Endothelial cell of umbilical vein (primary cell): ENCODE data around the gene MAFB. TPM values are rescaled to one million over a fixed set of nuclear protein-coding genes. Genes with fewer than 3 reads are reported as not detected.

Source experiments
- BruUV-seq: library from RNA; stranded (reverse); fragments of 400-500 nt; replicated peaks from 2 replicates; lab custom pipeline; 2021; lab: Mats Ljungman, UMichigan
- CTCF ChIA-PET: fragments of 300-600, 350-600 bp; sonication (Branson Sonifier 250); formaldehyde crosslinking; loops from one replicate; lab custom pipeline; 2021; ENCODE audit warnings: antibody characterized with exemption, inconsistent platforms; lab: Charles Lee
- POLR2A ChIA-PET: fragments of 300-600, 350-600 bp; sonication (Branson Sonifier 250); formaldehyde crosslinking; loops from one replicate; lab custom pipeline; 2021; ENCODE audit warnings: antibody characterized with exemption, inconsistent platforms; lab: Charles Lee
- DNase-seq: peaks from one replicate; pipeline ENCODE4 v3.0.0-alpha.2; 2011; ENCODE audit warnings: low read depth, low spot score
- FAIRE-seq: peaks from 2 replicates; lab custom pipeline; 2011; peaks lifted over from hg19 to GRCh38; lab: Jason Lieb, UNC
- H2AFZ ChIP-seq: 2 replicates; pipeline ENCODE4 v1.6.0; 2012; ENCODE audit warnings: low read depth, low read length, control low read depth, inconsistent platforms
- H3K27ac ChIP-seq: 2 replicates; pipeline ENCODE4 v1.5.1; 2011; ENCODE audit warnings: low read depth, mild to moderate bottlenecking, control low read depth, low read length, moderate library complexity; ENCODE audit not compliant: insufficient read depth
- H3K27me3 ChIP-seq, 2 experiments: 2 replicates each; pipeline versions ENCODE4 v1.6.0 to v1.6.1; 2011; ENCODE audit warnings: low read length in 2 of 2, mixed read lengths in 1 of 2; ENCODE audit not compliant: control insufficient read depth in 2 of 2, insufficient read depth in 2 of 2
- H3K36me3 ChIP-seq, 2 experiments: 2 replicates in 1 of 2; 3 replicates in 1 of 2; pipeline ENCODE4 v1.5.1; 2011; ENCODE audit warnings: low read length in 2 of 2, mild to moderate bottlenecking in 1 of 2, moderate library complexity in 1 of 2; ENCODE audit not compliant: control insufficient read depth in 2 of 2, insufficient read depth in 2 of 2; ENCODE audit errors: extremely low read depth in 1 of 2
- H3K4me1 ChIP-seq: 3 replicates; pipeline ENCODE4 v1.5.1; 2011; ENCODE audit warnings: mild to moderate bottlenecking, low read length; ENCODE audit not compliant: control insufficient read depth, insufficient read depth; ENCODE audit errors: extremely low read depth
- H3K4me2 ChIP-seq: 2 replicates; pipeline ENCODE4 v1.6.1; 2011; ENCODE audit warnings: low read length, control low read depth, mixed read lengths; ENCODE audit not compliant: insufficient read depth
- H3K4me3 ChIP-seq, 3 experiments: fragments of 200-600 bp in 1 of 3; sonication (generic), shearing (Covaris generic) in 1 of 3; replicated peaks in 1 of 3; 2 replicates each; pipeline ENCODE4 v1.5.1; 2011 to 2016; ENCODE audit warnings: control low read depth in 3 of 3, low read length in 3 of 3, mild to moderate bottlenecking in 2 of 3, inconsistent platforms in 1 of 3, low read depth in 1 of 3, moderate library complexity in 1 of 3; ENCODE audit not compliant: insufficient read depth in 1 of 3
- H3K79me2 ChIP-seq: 2 replicates; pipeline ENCODE4 v1.6.0; 2012; ENCODE audit warnings: low read length, inconsistent platforms; ENCODE audit not compliant: control insufficient read depth, insufficient read depth
- H3K9ac ChIP-seq: replicated peaks from 2 replicates; pipeline ENCODE3; 2011; ENCODE audit warnings: low read length, control low read depth; ENCODE audit not compliant: insufficient read depth; ENCODE audit errors: extremely low read depth
- H3K9me1 ChIP-seq: replicated peaks from 3 replicates; pipeline ENCODE4 v1.6.0; 2011; ENCODE audit warnings: mild to moderate bottlenecking, low read length; ENCODE audit not compliant: control insufficient read depth, insufficient read depth; ENCODE audit errors: extremely low read depth
- H3K9me3 ChIP-seq: replicated peaks from 2 replicates; pipeline ENCODE4 v1.5.1; 2012; ENCODE audit warnings: low read length, inconsistent platforms; ENCODE audit not compliant: control insufficient read depth, insufficient read depth
- H4K20me1 ChIP-seq: replicated peaks from 2 replicates; pipeline ENCODE3; 2011; ENCODE audit warnings: mild to moderate bottlenecking, low read length; ENCODE audit not compliant: control insufficient read depth, insufficient read depth; ENCODE audit errors: extremely low read depth
- EZH2 ChIP-seq: IDR thresholded peaks from 2 replicates; pipeline ENCODE4 v1.6.1; 2012; ENCODE audit warnings: borderline replicate concordance, low read depth, mild to moderate bottlenecking, moderate library complexity, low read length, inconsistent platforms; ENCODE audit not compliant: severe bottlenecking
- FOS ChIP-seq: IDR thresholded peaks from 2 replicates; pipeline ENCODE4 v1.6.1; 2011; ENCODE audit warnings: mild to moderate bottlenecking, low read length, moderate library complexity, borderline replicate concordance; ENCODE audit not compliant: insufficient read depth
- GATA2 ChIP-seq: IDR thresholded peaks from 2 replicates; pipeline ENCODE4 v1.7.0; 2011; ENCODE audit warnings: low read depth, mild to moderate bottlenecking, moderate library complexity, mixed read lengths, low read length; ENCODE audit not compliant: insufficient read length, insufficient read depth
- JUN ChIP-seq: IDR thresholded peaks from 2 replicates; pipeline ENCODE4 v1.6.1; 2011; ENCODE audit warnings: borderline replicate concordance, low read depth; ENCODE audit not compliant: insufficient read length, insufficient read depth
- MYC ChIP-seq: IDR thresholded peaks from one replicate; pipeline ENCODE4 v1.6.1; 2011; ENCODE audit warnings: mild to moderate bottlenecking, low read depth, low read length
- POLR2A ChIP-seq: IDR thresholded peaks from 2 replicates; pipeline ENCODE4 v1.6.1; 2012; ENCODE audit warnings: low read depth, mild to moderate bottlenecking, control low read depth, low read length
- POLR2AphosphoS5 ChIP-seq: IDR thresholded peaks from 2 replicates; pipeline ENCODE4 v1.6.1; 2012; ENCODE audit warnings: low read depth, mild to moderate bottlenecking, control low read depth, low read length, moderate library complexity; ENCODE audit not compliant: insufficient read depth
- dilution Hi-C: fragments of 300-500 bp; cut with MboI; formaldehyde crosslinking; loops from one replicate; pipeline ENCODE4 v1.15.0; 2019; ENCODE audit warnings: low sequenced_read_pairs; ENCODE audit not compliant: extremely low pct_ligation_motif_present
- intact Hi-C: fragments of 100-400 bp; cut with micrococcal nuclease; formaldehyde crosslinking; loops from one replicate; pipeline ENCODE4 v1.10.0; 2022
- polyA plus RNA-seq, 4 experiments: library from polyadenylated mRNA; depleted of rRNA in 3 of 4; stranded (reverse) in 3 of 4; unstranded in 1 of 4; fragments of >200 nt; gene quantifications; 2 replicates each; pipeline versions ENCODE4 v1.2.1 to v1.2.3, GENCODE V29; 2011 to 2012; ENCODE audit warnings: missing spikeins in 1 of 4
- total RNA-seq: library from RNA; stranded (reverse); gene quantifications from 2 replicates; pipeline ENCODE4 v1.2.3, GENCODE V29; 2021
- TF ChIP-seq, protein P1 (sequence below): IDR thresholded peaks from 2 replicates; pipeline ENCODE4 v1.6.1; 2011; ENCODE audit not compliant: insufficient read depth, insufficient read length
- TF ChIP-seq, protein P2 (sequence below), 2 donors: IDR thresholded peaks; 1 replicate in 1 of 2; 2 replicates in 1 of 2; pipeline ENCODE4 v1.5.1; 2011; ENCODE audit warnings: low read length in 2 of 2, mild to moderate bottlenecking in 2 of 2, moderate library complexity in 2 of 2, control low read depth in 1 of 2, inconsistent platforms in 1 of 2, low read depth in 1 of 2; ENCODE audit not compliant: insufficient read depth in 1 of 2; ENCODE audit errors: extremely low read depth in 1 of 2

MAFB gene
- total and polyA plus RNA-seq, 2 donors (not counting 3 experiments of a cell fraction or from before 2014, with no cell fraction given): 1.8 to 3.4 TPM

DNA sequence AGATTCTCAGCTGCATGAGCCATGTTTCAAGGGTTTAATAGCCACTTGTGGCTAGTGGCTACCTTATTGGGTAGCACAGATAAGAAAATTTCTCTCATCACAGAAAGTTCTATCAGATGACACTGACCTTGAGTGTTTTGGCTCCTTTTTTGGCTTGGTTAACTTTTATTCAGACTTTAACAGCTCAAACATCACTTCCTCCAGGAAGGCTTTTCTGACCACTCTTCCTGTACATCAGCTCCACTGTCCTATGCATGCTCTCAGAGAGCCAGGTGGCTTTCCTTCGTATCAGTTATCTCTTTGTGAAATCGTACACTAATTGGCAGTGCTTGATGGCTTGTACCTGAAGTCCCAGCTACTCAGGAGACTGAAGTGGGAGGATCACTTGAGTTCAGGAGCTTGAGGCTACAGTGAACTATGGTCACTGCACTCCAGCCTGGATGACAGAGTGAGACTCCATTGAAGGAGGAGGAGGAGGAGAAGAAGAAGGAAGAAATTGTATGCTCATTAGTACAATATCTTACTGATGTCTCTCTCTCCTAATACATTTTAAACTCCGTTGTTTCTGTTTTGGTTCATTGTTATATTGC, 10.7 kb downstream of the MAFB start:
- FAIRE-seq (peak; percentile 8), DNase-seq (peak; percentile 16)
- Histone ChIP-seq H3K4me2 (no peak overlapping the region), H3K79me2 (no peaks in the 10 kb centered on the region), H3K4me3 (no peak overlapping the region), H3K9me1 (no peaks in the 10 kb centered on the region), H2AFZ (no peak overlapping the region), H3K9me3 (no peaks in the 10 kb centered on the region), H4K20me1 (no peaks in the 10 kb centered on the region), H3K4me1 (peaks cover 5% of the 10 kb centered on the region), H3K27ac (no peak overlapping the region), H3K9ac (no peak overlapping the region), H3K36me3 (no peaks in the 10 kb centered on the region), H3K27me3 (peaks cover 8% of the 10 kb centered on the region in 2 experiments)
- dilution Hi-C loops: no loop called here
- BruUV-seq: no TSS peak
- ChIA-PET CTCF (interaction anchor here (0.9 to 1.4 kb wide), 3 partner anchors 11 to 63 kb away, joined by 3 to 9 read pairs (median 3); partner anchors contain the start of gene MAFB), POLR2A (interaction anchor here (2.9 kb wide), 1 partner anchor 10 kb away, joined by 12 read pairs; the partner anchor contains the start of gene MAFB)
- intact Hi-C loops: no loop called here
- peak; percentile 45 for TF ChIP-seq GATA2
- no peak for TF ChIP-seq POLR2A

DNA sequence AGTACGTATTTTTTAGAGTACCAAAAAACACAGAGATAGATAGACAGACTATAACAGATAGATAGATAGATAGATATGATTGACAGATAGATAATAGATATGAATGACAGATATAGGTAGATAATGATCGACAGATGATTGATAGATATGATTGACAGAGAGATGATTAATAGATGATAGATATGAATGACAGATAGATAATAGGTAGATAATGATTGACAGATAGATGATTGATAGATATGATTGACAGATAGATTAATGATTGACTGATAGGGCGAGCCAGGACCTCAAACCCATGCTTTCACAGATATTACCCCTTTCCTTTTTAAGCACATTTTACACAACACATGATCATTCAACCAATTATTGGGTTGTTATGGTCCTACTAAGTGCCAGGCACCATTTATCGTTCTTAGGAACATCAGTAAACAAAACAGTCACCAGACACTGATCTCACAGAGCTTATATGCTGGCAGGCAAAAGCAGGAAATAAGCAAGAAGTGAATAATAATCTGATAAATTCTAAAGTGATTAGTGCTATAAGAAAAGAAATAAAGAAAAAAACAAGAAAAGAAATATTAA, 11.6 kb downstream of the MAFB start:
- no peaks in the 10 kb centered on the region for H3K79me2 ChIP-seq
- no TSS peak for BruUV-seq
- H3K9ac ChIP-seq: no peak overlapping the region
- no peak overlapping the region for H3K4me2 ChIP-seq
- no peaks in the 10 kb centered on the region for H3K9me1 ChIP-seq
- peaks cover 5% of the 10 kb centered on the region for H3K4me1 ChIP-seq
- no peak overlapping the region for H3K27ac ChIP-seq
- dilution Hi-C loops: no loop called here
- no peak overlapping the region for H3K4me3 ChIP-seq
- no peaks in the 10 kb centered on the region for H4K20me1 ChIP-seq
- no peak for FAIRE-seq
- intact Hi-C loops: no loop called here
- POLR2A ChIA-PET: interaction anchor here (2.9 kb wide), 1 partner anchor 11 kb away, joined by 12 read pairs; the partner anchor contains the start of gene MAFB
- no peaks in the 10 kb centered on the region for H3K9me3 ChIP-seq
- no peaks in the 10 kb centered on the region for H3K36me3 ChIP-seq
- TF ChIP-seq, protein P1, sequence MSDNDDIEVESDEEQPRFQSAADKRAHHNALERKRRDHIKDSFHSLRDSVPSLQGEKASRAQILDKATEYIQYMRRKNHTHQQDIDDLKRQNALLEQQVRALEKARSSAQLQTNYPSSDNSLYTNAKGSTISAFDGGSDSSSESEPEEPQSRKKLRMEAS: no peak
- TF ChIP-seq FOS: no peak
- no peak for TF ChIP-seq MYC
- TF ChIP-seq GATA2: no peak
- no peak for TF ChIP-seq POLR2AphosphoS5
- TF ChIP-seq, protein P2, sequence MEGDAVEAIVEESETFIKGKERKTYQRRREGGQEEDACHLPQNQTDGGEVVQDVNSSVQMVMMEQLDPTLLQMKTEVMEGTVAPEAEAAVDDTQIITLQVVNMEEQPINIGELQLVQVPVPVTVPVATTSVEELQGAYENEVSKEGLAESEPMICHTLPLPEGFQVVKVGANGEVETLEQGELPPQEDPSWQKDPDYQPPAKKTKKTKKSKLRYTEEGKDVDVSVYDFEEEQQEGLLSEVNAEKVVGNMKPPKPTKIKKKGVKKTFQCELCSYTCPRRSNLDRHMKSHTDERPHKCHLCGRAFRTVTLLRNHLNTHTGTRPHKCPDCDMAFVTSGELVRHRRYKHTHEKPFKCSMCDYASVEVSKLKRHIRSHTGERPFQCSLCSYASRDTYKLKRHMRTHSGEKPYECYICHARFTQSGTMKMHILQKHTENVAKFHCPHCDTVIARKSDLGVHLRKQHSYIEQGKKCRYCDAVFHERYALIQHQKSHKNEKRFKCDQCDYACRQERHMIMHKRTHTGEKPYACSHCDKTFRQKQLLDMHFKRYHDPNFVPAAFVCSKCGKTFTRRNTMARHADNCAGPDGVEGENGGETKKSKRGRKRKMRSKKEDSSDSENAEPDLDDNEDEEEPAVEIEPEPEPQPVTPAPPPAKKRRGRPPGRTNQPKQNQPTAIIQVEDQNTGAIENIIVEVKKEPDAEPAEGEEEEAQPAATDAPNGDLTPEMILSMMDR (IDR thresholded peaks at IDR 0.05; ENCODE audit: extremely low read depth in 1 of 2, insufficient read depth in 1 of 2, low read depth in 1 of 2, low read length in 2 of 2): no peak
- TF ChIP-seq JUN: no peak
- TF ChIP-seq POLR2A: no peak
- no peak for TF ChIP-seq EZH2
- H3K27me3 ChIP-seq: peaks cover 8 to 11% of the 10 kb centered on the region in 2 experiments
- no peak overlapping the region for H2AFZ ChIP-seq
- CTCF ChIA-PET: interaction anchor here (1.0 to 1.4 kb wide), 2 partner anchors 12 to 64 kb away, joined by 3 to 9 read pairs; partner anchors contain the start of gene MAFB
- DNase-seq: peak; percentile 10
